ENCODE results near the gene DEDD2.

The DEDD2 gene

DNA sequence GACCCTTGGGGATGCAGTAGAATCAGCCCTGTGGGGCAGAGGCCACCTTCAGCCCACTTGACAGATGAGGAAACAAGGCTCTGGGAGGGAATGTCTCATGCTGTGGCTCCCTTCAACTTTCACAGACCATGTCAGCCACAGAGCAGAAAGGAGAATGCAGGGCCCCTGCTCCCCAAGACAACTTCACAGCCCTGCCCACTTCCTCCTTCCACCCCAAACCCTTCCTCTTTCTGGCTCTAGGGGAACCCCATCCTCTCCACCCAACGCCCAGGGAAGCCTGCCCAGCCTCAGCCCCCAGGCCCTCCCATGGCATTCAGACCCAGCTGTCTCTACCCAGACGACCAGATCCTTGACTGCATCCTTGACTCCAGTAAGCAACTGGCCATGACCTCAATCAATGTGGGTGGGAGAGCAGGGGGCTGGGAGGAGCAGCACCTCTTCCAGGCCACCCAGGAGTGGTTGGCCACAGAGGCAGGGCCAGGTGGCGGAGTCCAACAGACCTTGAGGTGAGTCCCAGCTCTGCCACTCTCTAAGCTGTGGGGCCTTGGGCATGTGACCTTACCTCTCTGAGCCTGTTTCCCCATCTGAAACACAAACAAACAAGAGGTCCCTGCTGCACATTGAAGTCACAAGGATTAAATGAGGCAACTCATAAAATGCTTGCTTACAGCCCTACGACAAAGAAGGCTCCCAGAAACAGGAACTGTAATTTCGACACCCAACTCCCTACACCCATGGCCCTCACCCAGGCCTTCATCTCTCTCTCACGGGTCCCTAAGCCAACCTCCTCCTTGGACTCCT, 15.8 kb downstream of the DEDD2 start:
- peak in 16 of 56 donors; percentile 4 to 38 (median 18) for DNase-seq

DNA sequence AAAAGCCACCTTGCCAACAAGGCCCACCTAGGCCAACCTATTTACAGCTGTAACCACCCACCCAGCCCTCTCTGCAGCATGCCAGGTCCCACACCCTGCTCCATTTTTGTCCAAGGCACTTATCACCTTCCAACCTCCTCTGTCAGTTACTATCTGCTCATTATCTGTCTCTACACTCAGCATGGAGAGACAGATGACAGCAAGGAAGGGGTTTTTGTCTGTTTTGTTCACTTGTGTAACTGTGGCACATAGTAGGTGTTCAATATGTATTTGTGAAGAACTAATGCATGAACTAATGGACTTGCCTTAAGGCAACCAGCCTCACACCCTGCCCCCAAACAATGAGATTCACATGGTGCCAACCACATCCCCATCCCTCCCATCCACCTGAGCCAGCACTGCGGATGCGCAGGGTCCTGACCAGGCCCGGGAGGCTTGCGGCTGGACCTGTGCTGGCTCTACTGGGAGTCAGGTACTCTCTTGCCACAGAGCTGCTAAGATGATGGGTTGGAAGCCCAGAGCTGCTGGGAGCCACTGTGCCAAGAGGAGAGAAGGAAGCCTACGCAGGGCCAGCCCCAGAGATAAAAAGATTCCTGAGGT, 17.3 kb downstream of the DEDD2 start:
- no peak for DNase-seq

DNA sequence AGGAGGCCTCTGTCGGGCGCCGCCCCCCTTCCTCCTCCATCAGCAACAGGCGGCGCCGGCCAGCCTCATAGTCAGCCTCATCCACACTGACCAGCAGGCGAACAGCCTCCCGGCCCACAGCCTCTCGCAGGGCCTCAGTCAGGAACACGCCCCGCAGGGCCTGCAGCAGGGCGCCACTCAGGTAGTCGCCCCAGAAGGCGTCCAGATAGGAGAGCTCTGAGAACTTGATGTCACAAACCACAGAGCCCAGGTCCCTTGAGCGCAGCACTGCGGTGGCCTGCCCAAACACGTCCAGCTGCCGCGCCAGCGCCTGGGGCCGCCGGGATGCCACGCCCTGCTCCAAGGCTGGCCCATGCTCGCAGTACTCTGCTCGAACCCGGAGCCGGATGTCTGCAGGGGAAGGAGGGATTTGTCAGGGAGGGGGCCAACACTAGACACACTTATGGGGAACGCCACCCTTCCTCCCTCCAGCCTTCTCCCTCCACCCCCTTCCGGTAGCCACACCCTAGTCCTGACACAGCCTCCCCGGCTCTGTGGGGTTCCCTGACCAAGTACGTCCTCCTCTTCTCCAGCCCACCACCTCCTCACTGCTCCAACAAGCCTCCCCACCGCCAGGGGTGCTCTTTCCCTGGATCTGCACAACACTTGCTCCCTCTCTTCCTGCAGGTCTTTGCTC, 17.9 kb downstream of the DEDD2 start:
- DNase-seq = no peak

DNA sequence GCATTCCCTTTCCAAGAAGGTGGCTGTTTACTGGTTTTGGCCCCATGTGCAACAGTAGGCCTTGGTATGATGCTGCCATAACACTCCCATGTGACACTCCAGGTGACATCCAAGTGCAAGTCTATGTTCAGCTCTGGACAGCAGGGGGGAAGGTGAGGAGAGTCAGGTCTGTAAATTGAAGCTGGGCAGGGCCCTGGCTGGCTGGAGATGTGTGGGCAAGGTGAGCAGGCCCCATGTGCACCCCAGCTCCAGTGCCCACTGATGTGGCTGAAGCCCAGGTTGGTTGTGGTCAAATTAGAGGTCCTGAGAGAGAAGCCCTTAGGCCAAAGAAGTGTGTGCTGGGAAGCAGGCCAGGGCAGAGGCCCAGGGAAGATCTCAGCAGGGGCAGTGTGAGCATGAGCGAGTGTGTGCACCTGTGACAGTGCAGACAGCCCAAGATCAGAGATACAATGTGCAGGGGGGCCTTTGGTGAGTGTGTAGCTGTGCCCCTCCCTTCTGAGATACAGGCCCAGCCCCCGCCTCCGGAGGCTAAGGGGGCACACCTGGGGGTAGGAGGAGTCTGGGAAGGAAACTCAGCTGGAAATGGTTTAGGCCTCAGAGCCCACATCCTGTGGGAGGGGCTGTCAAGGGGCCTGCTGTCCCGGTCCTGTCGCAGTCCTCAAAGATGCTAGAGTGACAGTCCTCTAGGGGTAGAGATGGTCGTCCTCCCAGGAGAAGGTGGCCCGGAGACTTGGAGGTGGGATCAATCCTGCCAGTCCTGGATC, 18.6 kb downstream of the DEDD2 start:
- DNase-seq = no peak

DNA sequence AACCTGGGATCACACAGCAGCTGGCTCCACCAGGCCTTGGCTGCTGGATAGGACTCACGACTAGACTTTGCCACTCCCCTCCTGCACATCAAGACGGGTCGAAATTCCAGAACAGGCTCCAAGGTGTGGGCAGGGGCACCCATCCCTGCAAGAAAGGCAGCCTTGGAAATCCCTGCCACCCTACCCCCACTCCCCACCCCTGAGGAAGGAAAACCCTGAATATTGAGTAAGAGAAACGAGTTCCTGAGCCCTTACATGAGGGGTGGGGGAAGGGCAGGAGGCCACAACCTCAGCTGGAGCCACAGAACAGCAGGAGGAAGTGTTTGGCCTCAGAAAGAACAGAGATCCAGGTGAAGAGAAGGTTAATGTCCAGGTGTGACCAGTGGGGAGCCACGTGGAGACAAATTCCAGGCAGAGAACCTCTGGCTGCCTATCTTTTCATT, 20.1 kb downstream of the DEDD2 start:
- DNase-seq = no peak

DNA sequence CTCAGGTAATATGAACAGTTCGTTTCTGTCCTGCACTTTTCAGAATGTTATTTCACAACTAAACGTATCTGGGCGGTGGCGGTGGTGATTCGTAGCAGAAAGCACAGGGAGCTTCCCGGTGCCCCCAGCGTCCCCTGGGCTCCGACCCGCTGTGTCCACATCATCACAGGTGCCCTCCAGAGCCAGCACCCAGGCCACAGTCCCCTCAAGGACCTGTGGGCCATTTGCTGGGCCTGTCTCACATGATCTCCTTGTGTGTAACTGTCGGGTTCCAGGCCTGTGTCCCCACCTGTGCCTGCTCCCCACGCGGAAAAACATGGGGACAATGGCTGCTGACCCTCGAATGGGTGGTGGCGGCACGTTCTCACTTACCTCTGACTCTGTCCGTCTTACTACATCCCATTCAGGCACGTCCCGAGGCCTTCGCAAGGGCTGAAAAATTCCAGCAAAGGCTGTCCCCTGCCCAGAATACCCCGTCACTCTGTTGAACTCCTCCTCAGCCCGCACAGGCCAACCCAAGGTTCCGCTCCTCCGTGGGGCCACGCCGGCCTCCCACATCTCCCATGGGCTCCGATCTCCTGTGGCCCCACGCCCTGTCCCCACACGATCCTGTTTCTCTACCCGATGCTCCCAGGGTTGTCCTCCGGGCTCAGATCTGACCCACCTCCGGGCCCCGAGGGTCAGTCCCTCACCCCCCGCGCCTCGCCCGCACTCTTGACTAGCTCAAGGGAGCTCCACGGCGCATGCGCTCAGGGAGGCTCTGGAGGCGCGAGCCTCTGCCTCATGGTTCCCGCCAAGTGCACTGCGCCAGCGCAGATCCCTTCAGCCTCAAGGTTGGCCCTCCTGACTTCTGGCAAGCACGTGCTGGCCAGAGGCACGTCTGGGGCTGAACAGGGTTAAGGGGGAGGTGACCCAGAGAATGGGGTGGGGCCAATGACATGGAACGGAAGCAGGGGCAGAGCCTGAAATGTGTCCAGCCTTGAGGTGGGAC, 21.2 kb downstream of the DEDD2 start:
- no peak for DNase-seq

DNA sequence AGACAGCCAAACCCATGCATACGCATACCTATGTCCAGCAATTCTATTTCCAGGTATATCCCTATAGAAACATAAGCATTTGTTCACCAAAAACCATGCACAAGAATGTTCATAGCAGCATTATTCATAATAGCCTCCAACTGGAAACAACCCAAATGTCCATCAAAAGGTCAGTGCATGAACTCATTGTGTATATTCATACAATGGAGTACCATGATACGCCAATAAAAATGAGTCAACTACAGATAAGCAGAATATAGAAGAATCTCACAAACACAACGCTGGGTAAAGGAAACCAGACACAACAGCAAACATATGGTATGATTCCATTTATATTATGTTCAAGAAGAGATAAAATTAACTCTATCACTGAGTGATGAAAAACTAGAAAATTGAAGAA, 23.8 kb downstream of the DEDD2 start:
- no peak for DNase-seq

DNA sequence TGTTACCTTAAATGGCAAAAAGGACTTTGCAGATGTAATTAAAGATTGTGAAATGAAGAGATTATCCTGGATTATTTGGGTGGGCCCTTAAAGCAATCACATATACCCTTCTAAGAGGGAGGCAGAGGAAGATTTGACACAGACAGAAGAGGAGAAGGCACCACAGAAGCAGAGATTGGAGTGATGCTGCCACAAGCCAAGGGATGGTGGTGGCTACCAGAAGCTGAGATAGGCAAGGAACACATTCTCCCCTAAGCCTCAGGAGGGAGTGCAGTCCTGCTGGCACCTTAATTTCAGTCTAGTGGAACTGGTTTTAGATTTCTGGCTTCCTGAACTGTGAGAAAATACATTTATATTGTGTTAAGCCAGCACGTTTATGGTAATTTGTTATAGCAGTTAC, 24.2 kb downstream of the DEDD2 start:
- no peak for DNase-seq

DNA sequence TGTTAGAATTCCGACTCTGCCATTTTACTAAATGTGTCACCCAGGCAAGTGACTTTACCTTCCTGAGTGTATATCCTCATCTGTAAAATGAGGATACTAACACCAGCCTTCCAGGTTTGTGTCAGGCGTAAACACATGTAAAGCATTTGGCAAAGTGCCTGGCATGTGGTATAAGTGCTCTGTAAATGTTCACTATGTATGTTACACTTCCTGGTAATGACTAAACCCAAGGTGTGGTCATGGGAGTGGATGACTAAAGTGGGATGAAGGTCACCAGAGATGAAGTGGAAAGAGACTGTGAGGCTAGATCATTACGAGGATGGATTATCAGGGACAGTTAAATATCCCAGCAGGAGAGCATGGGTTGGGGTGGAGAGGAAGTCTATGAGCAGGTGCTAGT, 25.6 kb downstream of the DEDD2 start:
- DNase-seq = no peak

DNA sequence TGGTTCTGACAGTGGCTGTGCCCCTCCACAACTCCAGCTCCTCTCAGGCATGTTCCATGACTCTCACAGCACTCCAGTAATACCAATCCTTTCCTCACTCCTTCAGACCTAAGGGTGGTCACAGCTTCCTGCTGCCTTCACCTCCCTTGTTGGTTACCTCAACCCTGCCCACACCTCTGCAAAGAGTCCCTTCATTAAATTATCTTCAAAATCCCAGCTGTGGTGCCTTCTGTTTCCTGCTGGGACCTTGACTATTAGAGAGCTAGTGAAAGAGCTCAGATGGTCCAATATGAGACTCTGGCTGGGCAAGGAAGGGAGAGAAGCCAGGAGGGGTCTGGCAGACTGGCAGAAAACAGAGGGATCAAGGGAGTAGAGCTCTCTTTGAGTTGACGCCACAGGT, 26.1 kb downstream of the DEDD2 start:
- DNase-seq = no peak

DNA sequence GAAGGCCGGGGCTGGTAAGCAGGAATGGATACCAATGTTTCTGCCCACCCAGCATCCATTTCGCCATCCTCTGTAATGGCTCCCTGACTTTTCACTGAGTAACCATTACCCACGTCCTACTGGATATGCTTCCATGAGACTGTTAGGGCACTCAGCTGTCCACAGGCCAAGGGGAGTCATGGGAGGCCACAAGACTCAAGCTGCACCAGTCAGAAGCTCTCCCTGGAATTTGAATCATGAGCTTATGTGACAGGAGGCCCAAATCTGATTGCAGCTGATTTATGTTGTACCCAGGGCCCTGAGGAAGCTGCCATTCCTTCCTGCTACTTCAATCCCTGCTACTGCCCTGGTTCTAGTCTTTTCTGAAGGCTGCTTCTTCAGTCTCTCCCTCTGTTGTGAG, 28.3 kb downstream of the DEDD2 start:
- no peak for DNase-seq

DNA sequence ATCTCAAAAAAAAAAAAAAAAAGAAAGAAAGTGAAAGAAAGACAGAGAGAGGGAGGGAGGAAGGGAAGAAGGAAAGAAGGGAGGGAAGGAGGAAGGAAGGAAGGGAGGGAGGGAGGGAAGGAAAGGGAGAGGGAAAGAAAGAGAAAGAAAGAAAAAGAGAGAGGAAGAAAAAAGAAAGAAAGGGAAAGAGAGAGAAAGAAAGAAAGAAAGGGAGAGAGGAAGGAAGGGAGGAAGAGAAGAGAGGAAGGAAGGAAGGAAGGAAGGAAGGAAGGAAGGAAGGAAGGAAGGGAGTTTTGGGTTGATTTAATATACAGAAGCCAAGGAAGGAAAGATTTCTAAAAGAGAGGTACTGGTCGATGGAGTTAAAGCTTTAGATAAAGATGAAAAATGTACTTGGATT, 28.8 kb downstream of the DEDD2 start:
- DNase-seq = no peak

DNA sequence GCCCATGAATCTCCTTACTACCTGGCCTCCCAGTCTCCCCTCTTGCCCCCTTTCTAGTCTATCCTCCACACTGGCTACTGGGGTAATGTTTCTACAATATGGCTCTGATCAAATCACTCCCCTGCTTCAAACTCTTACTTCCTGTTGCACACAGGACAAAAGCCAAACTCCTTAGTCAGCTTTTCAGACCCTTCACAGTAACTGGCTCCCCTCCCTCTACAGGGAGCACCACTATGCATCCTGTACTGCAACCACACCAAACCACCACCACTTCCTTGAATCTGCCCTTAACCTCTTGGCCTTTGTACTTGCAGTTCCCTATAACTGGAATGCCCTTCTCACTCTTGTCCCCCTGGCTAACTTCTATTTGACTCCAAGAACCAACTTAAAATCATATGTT, 32.2 kb downstream of the DEDD2 start:
- DNase-seq = no peak

DNA sequence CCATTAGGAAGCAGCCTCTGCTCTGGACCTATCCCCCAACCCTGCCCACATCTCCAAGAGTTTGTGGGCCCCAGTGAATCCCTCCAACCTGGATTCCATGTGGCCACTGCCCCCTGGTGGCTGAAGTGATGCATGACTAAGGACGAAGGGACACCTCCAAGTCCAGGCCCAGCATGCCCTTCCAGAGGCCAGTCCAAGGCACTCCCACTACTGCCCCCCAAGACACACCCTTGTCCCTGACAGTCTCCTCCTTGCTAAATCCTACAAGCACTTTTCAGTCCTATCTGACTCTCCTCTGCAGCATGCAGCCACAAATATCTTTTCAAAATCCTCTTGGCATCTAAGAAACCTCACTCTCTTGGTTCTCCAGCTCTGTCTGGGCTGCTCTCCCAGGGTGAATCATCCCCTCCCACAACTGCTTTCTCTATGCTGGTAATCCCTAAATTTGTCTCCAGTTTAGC, 33.0 kb downstream of the DEDD2 start:
- peak in 52 of 56 donors; percentile 13 to 81 (median 55) for DNase-seq

DNA sequence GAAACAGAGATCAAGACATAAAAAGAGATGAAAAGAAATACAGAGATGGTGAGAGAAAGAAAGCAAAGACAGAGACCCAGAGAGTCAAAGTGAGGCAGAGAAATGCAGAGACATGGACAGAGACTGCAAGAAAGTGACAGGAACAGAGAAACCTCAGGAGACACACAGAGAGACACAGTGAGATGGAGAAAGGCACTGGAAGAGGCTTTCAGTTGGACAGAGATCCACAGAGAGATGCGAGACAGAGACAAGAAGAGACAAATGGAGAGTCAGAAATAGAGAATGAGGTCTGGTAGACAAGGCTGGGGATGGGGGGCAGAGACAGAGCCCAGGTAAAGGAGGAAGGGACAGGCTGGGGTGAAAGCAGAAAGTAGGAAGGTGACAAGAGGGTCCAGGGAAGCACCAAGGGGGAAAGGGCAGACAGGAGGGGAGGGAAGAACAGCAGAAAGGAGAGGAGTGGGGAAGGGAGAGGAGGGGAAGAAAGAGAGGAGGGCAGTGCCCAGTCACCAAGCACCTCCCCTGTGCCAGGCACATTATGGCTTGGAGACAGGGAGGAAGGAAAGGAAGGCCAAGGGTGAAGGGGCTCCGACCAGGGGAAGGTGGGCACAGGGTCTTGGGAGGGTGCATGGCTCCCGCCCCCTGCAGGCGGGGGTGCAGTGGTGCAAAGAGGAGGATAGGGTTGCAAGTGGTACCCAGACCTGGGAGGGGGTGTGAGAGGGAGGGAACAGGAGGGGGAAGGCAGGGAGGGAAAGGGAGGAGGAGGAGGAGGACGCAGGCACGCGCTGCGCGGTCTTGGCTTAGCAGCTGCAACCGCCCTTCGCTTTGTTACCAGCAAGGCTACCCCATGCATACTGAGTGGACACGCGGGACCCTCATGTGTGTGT, 38.4 kb downstream of the DEDD2 start:
- DNase-seq = no peak

DNA sequence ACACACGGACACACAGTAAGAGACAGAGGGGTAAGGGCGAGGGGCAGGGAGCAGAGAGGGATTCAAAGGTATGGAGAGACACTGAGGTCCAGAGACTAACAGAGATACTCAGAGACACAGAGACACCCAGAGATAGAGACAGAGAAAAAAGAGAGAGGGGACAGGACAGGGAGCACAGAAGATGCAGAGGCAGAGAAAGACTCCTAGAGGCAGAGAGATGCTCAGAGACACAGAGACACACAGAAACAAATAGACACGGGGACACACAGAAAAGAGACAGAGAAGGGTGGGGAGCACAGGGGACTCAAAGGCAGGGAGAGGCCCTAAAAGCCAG, 39.8 kb downstream of the DEDD2 start:
- DNase-seq = no peak

DNA sequence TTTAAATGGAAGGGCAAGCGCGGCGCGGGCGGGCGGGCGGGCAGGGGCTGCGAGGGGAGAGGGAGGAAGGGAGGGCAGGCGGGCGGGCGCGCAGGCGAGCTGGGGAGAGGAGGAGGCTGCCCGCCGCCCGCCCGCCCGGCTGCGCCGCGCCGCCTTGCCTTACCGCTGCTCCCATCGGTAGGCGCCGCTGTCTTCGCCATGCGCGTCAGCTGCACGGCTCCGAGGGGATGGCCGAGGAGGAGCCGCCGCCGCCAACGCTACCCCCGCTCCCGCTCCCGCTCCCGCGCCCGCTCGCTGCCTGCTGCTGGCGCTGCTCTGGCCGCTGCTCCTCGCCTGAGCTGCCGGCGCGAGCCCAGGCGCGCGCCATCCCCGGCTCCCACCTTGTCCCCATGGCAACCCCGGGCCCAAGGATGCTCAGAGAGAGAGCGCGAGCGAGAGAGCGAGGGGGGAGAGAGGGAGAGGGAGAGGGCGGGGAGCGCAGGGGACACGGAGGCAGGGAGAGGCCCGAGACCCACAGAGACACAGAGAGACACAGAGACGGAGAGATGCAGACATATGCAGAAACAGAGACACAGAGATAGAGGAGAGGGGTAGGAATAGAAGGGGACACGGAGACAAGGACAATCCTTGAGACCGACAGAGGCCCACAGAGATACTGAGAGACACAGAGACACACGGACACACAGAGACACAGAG, 40.3 kb downstream of the DEDD2 start:
- DNase-seq = peak in 51 of 56 donors; percentile 11 to 88 (median 63)

DNA sequence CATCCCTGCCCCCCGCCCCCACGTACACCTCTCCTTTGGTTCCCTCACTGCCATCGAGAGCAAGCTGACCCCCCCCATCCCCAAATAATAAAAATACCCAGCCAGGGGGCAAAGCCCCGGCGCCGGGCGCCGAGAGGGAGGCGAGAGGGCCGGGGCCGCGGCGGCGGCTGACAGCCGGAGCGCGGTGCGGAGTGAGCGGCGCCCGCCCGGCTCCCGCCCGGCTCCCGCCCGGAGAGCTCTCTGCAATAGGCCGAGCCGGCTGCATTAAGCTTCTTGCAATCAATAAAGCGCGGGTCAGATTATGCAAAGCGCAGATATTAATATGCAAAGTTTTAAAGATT, 40.9 kb downstream of the DEDD2 start:
- peak in 7 of 56 donors; percentile 21 to 68 (median 50) for DNase-seq

Measured in amygdala (tissue), 56 donors.